Skeletal muscle tissue (tissue), 4 donors: ENCODE results near the gene RBM34. TPM values are rescaled to one million over a fixed set of nuclear protein-coding genes. Genes with fewer than 3 reads are reported as not detected.

Experiments
- H3K27ac ChIP-seq: one replicate; pipeline ENCODE4 v1.7.0; 2013; ENCODE audit warnings: mild to moderate bottlenecking, low read depth, low read length, inconsistent platforms
- H3K27me3 ChIP-seq, 3 donors: one replicate each; pipeline ENCODE4 v1.7.0; 2013; ENCODE audit warnings: low read length in 3 of 3; ENCODE audit not compliant: control insufficient read depth in 3 of 3, insufficient read depth in 3 of 3
- H3K36me3 ChIP-seq, 3 donors: one replicate each; pipeline ENCODE4 v1.7.0; 2013; ENCODE audit warnings: low read length in 3 of 3; ENCODE audit not compliant: control insufficient read depth in 3 of 3, insufficient read depth in 3 of 3
- H3K4me1 ChIP-seq, 3 donors: one replicate each; pipeline ENCODE4 v1.7.0; 2013; ENCODE audit warnings: low read length in 3 of 3, mild to moderate bottlenecking in 3 of 3; ENCODE audit not compliant: control insufficient read depth in 3 of 3, insufficient read depth in 3 of 3
- H3K4me3 ChIP-seq, 3 donors: one replicate each; pipeline ENCODE4 v1.7.0; 2013; ENCODE audit warnings: low read length in 3 of 3
- H3K9ac ChIP-seq, 3 donors: one replicate each; pipeline ENCODE4 v1.7.0; 2013; ENCODE audit warnings: low read length in 3 of 3, mild to moderate bottlenecking in 3 of 3, moderate library complexity in 2 of 3, low read depth in 1 of 3
- H3K9me3 ChIP-seq, 3 donors: one replicate each; pipeline ENCODE4 v1.7.0; 2013; ENCODE audit warnings: low read length in 3 of 3; ENCODE audit not compliant: control insufficient read depth in 3 of 3
- total RNA-seq: library from RNA; depleted of rRNA; stranded (reverse); fragments of >200 nt; gene quantifications from one replicate; pipeline ENCODE4 v1.2.3, GENCODE V29; 2014
- donor health status: Osteomylitis.

The RBM34 gene
- total RNA-seq, 1 donor from 2014 or later: 24.5 TPM

GRCh38 chr1:235108185-235108593 is 52.9 kb downstream of the RBM34 start:
- no peak overlapping the region for H3K27ac ChIP-seq
- H3K4me1 ChIP-seq: peaks cover 6 to 10% (median 6%) of the 10 kb centered on the region in 3 donors
- no peaks in the 10 kb centered on the region for H3K9me3 ChIP-seq
- no peak overlapping the region for H3K9ac ChIP-seq
- H3K36me3 ChIP-seq: peaks cover 18 to 33% (median 30%) of the 10 kb centered on the region in 3 donors
- no peak overlapping the region for H3K4me3 ChIP-seq
- H3K27me3 ChIP-seq: no peaks in the 10 kb centered on the region

- H3K27me3 ChIP-seq: no peaks in the 10 kb centered on the region
- H3K4me1 ChIP-seq: peaks cover 6 to 10% (median 6%) of the 10 kb centered on the region in 3 donors
- H3K36me3 ChIP-seq: peaks cover 16 to 29% (median 25%) of the 10 kb centered on the region in 3 donors
- no peaks in the 10 kb centered on the region for H3K9me3 ChIP-seq
- no peak overlapping the region for H3K4me3 ChIP-seq
- no peak overlapping the region for H3K27ac ChIP-seq
- no peak overlapping the region for H3K9ac ChIP-seq
Observed at GRCh38 chr1:235107368-235108184, 53.5 kb downstream of the RBM34 start.

GRCh38 chr1:235106457-235106856 is 54.6 kb downstream of the RBM34 start:
- Histone ChIP-seq H3K27me3 (no peaks in the 10 kb centered on the region), H3K4me3 (no peak overlapping the region), H3K9ac (no peak overlapping the region), H3K4me1 (peaks cover 6 to 10% (median 6%) of the 10 kb centered on the region in 3 donors), H3K36me3 (peaks cover 16 to 26% (median 19%) of the 10 kb centered on the region in 3 donors), H3K27ac (no peak overlapping the region), H3K9me3 (no peaks in the 10 kb centered on the region)

GRCh38 chr1:235105051-235106043 is 55.7 kb downstream of the RBM34 start:
- no peaks in the 10 kb centered on the region for H3K9me3 ChIP-seq
- peaks cover 10 to 22% (median 11%) of the 10 kb centered on the region in 3 donors for H3K36me3 ChIP-seq
- H3K27ac ChIP-seq: no peak overlapping the region
- H3K9ac ChIP-seq: no peak overlapping the region
- peaks cover 6 to 10% (median 6%) of the 10 kb centered on the region in 3 donors for H3K4me1 ChIP-seq
- no peaks in the 10 kb centered on the region for H3K27me3 ChIP-seq
- no peak overlapping the region for H3K4me3 ChIP-seq

- H3K27ac ChIP-seq: no peak overlapping the region
- H3K9me3 ChIP-seq: no peaks in the 10 kb centered on the region
- H3K4me3 ChIP-seq: no peak overlapping the region
- H3K36me3 ChIP-seq: peaks cover under 1 to 8% (median 5%) of the 10 kb centered on the region in 3 donors
- peaks cover 6 to 13% (median 9%) of the 10 kb centered on the region in 3 donors for H3K4me1 ChIP-seq
- peak overlapping the region in 1 of 3 donors; percentile 19 for H3K9ac ChIP-seq
- H3K27me3 ChIP-seq: no peaks in the 10 kb centered on the region
Observed at GRCh38 chr1:235102993-235103411, 58.0 kb downstream of the RBM34 start.

GRCh38 chr1:235102259-235102582 is 58.8 kb downstream of the RBM34 start:
- H3K4me1 ChIP-seq: peaks cover 6 to 13% (median 9%) of the 10 kb centered on the region in 3 donors
- H3K9ac ChIP-seq: no peak overlapping the region
- H3K27ac ChIP-seq: no peak overlapping the region
- H3K27me3 ChIP-seq: no peaks in the 10 kb centered on the region
- no peak overlapping the region for H3K4me3 ChIP-seq
- H3K9me3 ChIP-seq: no peaks in the 10 kb centered on the region
- peaks cover 0 to under 1% (median 0%) of the 10 kb centered on the region in 3 donors for H3K36me3 ChIP-seq

- no peak overlapping the region for H3K4me3 ChIP-seq
- no peaks in the 10 kb centered on the region for H3K27me3 ChIP-seq
- no peak overlapping the region for H3K9ac ChIP-seq
- no peaks in the 10 kb centered on the region for H3K9me3 ChIP-seq
- no peak overlapping the region for H3K27ac ChIP-seq
- H3K36me3 ChIP-seq: no peaks in the 10 kb centered on the region
- H3K4me1 ChIP-seq: peaks cover 6 to 13% (median 9%) of the 10 kb centered on the region in 3 donors
Observed at GRCh38 chr1:235101558-235102258, 59.3 kb downstream of the RBM34 start.

- H3K9ac ChIP-seq: no peak overlapping the region
- H3K4me1 ChIP-seq: peaks cover 6 to 13% (median 9%) of the 10 kb centered on the region in 3 donors
- H3K4me3 ChIP-seq: no peak overlapping the region
- H3K36me3 ChIP-seq: no peaks in the 10 kb centered on the region
- no peak overlapping the region for H3K27ac ChIP-seq
- H3K9me3 ChIP-seq: no peaks in the 10 kb centered on the region
- no peaks in the 10 kb centered on the region for H3K27me3 ChIP-seq
Observed at GRCh38 chr1:235100194-235100772, 60.8 kb downstream of the RBM34 start.

GRCh38 chr1:235098991-235099390 is 62.1 kb downstream of the RBM34 start:
- Histone ChIP-seq H3K27ac (no peak overlapping the region), H3K4me1 (peaks cover 2 to 5% (median 5%) of the 10 kb centered on the region in 3 donors), H3K36me3 (no peaks in the 10 kb centered on the region), H3K4me3 (no peak overlapping the region), H3K9ac (no peak overlapping the region), H3K27me3 (no peaks in the 10 kb centered on the region), H3K9me3 (no peaks in the 10 kb centered on the region)
